GM18498 (cell line): ENCODE results near the gene DIP2C.
"Not testable (repeated sequence)": the region's sequence is repeated elsewhere in the genome, so short reads cannot be mapped to it uniquely, and the experiment has no call there.

Experiments used
- ATAC-seq: cut with Tn5 transposase; IDR thresholded peaks from one replicate; pipeline ENCODE4 v1.9.1; 2021; ENCODE audit warnings: mild to moderate bottlenecking, moderate library complexity; ENCODE audit not compliant: unreplicated experiment

The DIP2C gene

GRCh38 chr10:644076-644942, 45.2 kb downstream of the DIP2C start:
- no peak for ATAC-seq

- no peak for ATAC-seq
These were observed 47.1 kb downstream of the DIP2C start for GRCh38 chr10:642186-642890.

DNA sequence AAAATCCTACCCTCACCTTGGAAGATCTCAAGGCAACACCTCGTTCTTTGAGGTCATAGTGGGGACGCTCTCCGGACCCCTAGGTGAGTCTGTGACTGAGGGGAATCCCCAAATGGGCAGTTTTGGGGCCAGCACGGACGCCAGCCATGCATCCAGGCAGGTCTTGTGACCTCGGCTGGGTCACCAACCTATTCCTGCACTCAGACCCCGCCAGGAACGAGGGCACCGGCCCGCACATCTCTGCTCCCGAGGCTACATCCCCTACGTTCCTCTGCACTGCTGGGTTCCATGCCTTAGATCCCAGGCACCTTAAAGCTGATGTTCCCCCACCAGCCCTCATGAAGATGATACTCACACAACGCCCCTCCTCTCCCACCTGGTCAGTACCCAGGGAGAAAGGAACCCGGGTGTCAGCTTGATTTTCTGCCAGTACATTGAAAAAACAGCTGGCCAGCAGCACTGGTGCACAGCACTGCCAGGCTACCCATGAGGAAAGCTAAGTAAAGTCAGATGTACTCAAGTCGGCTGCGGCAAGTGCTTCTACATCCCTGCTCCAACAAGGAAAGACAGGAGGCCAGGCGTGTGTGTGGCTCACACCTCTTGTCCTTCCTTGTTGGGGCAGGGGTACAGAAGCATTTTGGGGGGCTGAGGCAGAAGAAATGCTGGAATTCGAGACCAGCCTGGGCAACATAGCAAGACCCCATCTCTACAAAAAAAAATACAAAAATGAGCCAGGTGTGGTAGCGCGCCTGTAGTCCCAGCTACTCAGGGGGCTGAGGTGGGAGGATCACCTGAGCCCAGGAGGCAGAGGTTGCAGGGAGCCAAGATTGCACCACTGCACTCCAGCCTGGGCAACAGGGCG, 48.1 kb downstream of the DIP2C start:
- no peak for ATAC-seq

GRCh38 chr10:640673-641045, 48.8 kb downstream of the DIP2C start:
- ATAC-seq, result no peak

GRCh38 chr10:639751-640672, 49.5 kb downstream of the DIP2C start:
- ATAC-seq, result no peak

DNA sequence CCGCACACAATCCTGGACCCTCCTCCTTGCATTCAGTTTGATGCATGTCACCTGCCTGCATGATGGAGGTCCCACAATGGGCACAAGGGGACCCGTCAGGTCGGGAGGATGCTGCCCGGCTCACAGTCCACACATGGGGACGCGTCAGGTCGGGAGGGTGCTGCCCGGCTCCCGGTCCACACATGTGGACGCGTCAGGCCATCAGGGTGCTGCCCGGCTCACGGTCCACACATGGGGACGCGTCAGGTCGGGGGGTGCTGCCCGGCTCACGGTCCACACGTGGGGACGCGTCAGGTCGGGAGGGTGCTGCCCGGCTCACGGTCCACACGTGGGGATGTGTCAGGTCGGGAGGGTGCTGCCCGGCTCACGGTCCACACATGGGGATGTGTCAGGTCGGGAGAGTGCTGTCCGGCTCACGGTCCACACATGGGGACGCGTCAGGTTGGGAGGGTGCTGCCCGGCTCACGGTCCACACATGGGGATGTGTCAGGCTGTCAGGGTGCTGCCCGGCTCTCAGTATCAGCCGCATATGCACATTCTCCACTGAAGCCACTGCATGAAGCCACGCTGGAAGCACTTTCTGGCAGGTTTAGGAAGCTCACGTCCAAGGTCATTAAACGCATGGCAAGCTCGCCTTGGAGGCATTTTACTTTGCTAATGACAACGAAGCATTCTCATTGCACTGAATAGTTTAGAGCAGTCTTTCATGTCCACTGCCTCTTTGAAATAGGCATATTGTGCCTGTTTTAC, 50.3 kb downstream of the DIP2C start:
- ATAC-seq, result no peak

GRCh38 chr10:637771-638195, 51.7 kb downstream of the DIP2C start:
- no peak for ATAC-seq

DNA sequence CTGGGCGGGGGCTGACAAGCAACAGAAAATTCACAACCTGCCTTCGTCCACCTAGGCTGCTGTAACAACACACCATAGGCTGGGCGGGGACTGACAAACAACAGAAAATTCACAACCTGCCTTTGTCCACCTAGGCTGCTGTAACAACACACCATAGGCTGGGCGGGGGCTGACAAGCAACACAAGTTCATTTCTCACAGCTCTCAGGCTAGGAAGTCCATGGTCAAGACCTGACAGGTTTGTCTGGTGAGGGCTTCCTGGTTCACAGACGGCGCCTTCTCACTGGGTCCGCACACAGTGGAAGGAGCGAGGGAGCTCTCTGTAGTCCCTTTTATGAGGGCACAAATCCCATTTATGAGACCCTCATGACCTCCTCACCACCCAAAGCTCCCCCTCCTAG, 52.2 kb downstream of the DIP2C start:
- ATAC-seq, result no peak

GRCh38 chr10:636769-637168, 52.7 kb downstream of the DIP2C start:
- no peak for ATAC-seq

DNA sequence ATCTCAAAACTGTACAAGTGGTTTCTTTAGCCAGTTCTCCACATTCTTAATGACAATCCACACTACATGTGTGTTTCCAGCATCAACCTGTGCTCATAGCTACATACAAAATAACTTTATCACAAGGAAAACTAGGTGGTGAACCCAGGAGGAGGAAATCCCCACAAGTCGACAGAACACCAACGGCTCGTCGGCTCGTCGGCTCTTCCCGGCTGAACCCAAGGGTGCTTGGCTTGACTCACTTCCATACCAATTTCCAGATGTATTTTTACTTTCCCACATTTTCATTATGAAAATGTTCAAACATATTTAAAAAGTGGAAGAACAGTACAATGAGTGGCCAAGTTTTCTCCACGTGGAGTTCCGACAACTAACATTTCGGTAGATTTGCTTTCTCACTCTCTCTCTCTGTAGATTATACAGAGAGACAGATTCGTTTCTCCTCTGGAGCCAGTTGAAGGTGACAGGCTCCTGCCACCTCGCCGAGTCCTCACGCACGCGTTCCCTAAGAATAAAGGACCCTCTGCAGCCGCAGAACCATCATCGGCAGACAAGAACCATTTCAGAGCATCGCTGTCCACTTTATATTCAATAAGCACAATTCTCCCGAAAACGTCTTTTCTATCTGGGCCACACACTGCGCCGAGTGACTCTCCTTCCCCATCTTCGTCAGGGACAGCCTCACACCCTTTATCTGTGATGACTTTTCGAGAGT, 53.3 kb downstream of the DIP2C start:
- no peak for ATAC-seq

GRCh38 chr10:635088-635861, 54.2 kb downstream of the DIP2C start:
- ATAC-seq, result no peak

GRCh38 chr10:634256-634655, 55.2 kb downstream of the DIP2C start:
- ATAC-seq, result no peak

DNA sequence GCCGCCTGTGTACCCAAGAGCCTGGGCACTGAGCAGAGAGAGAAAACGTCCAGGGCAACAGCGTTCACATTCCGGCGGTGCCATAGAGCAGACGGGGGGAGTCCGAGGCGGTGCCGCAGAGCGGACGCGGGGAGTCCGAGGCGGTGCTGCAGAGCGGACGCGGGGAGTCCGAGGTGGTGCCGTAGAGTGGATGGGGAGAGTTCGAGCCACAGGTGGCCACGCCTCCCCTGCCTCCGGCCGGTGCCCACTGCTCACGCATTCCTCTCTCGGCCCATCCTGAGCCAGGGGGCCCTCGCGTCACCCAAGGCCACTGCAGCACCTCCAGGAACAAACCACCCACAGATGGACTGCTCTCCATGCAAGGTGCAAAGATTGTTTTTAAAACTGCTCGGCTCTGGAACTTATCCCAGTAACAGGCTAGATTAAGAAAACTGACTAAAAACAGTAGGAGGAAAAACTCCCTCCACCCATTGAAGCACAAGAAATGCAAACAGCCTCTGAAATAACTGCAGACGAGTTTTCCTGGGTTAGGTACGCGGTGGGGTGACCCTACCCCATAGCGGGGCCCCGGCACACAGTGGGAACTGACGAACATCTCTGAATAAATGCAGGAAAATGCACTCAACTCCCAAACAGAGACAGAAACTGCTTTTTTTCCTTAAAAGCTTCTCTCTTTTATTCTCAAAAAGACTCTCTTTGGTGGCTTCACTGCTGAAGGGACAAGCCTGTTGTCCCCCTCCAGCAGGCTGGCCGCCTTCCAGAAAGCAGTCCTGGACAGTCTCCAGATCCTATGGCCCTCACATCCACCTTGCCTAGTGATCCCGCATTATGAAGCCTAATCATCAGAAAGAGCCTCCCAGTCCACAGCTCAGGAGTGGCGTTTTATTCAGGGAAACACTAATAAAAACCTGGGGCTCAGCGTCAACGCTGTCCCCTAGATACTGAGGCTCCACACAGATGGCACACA, 55.9 kb downstream of the DIP2C start:
- no peak for ATAC-seq

- ATAC-seq, result not testable (repeated sequence)
These were observed 56.7 kb downstream of the DIP2C start for GRCh38 chr10:632807-633177.

DNA sequence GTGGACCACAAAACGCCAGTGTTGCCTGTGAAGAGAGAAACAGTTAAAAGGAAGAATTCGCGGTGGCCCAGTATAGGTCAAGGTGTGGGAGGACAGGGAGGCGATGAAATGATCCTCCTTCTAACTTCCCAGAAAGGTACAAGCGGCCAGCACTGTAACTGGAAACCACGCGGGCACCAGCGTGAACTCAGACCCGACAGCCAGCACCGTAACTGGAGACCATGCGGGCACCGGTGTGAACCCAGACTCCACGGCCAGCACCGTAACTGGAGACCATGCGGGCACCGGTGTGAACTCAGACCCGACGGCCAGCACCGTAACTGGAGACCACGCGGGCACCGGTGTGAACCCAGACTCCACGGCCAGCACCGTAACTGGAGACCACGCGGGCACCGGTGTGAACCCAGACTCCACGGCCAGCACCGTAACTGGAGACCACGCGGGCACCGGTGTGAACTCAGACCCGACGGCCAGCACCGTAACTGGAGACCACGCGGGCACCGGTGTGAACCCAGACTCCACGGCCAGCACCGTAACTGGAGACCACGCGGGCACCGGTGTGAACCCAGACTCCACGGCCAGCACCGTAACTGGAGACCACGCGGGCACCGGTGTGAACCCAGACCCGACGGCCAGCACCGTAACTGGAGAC, 57.2 kb downstream of the DIP2C start:
- not testable (repeated sequence) for ATAC-seq

DNA sequence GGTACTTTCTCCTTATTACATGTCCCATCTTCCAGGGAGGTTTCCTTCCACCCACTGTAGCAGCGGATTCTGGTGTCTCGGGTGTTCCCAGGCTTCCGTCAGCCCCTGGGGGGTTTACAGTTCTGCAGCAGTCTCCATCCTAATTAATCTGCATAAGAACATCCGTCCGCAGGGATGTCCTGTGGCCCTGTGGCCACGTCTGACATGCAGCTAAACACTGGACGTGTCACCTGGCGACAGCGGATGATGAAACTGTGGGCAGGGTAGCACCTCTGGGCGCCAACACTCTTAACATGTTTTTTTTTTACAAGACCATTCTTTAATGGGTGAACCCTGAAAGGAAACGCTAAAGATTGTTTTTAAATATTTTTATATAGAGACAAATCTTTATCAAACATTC, 58.2 kb downstream of the DIP2C start:
- ATAC-seq, result no peak
